Measurements from ENCODE around the gene SAMD14. TPM values are rescaled to one million over a fixed set of nuclear protein-coding genes. Genes with fewer than 3 reads are reported as not detected.

Gene SAMD14
- total and polyA plus RNA-seq, 2 donors (not counting 1 experiment from before 2014, with no cell fraction given) = 0.13 to 0.89 TPM

DNA sequence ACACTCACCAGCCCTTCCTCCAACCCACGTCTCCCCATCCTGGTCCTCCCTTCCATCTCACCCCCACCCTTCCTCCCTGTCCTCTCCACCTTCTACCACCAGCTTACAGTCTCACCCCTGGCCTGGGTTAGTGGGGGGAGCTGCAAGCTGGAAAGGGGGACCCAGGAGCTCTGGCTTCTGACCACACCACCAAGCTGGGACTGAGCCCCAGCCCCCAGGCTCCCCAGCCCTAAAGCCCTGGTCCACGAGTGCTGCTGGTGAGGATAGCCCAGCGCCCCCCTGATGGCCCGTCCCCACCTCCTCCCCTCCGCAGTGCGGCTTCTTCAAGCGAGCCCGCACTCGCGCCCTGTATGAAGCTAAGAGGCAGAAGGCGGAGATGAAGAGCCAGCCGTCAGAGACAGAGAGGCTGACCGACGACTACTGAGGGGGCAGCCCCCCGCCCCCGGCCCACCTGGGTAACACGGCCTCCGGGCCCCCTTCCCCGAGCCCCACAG lies 42.0 kb downstream of the SAMD14 start:
- Mint-ChIP-seq H3K4me1 (no peaks in the 10 kb centered on the region), H3K27me3 (no peaks in the 10 kb centered on the region), H3K9me3 (ENCODE audit: insufficient read depth) (no peaks in the 10 kb centered on the region), H3K27ac (no peak overlapping the region), H3K4me3 (no peak overlapping the region)
- Histone ChIP-seq H3K4me1 (ENCODE audit: control insufficient read depth in 2 of 2, insufficient read depth in 2 of 2, low read length in 2 of 2) (no peaks in the 10 kb centered on the region), H3K79me2 (ENCODE audit: control insufficient read depth, insufficient read depth, low read length) (no peaks in the 10 kb centered on the region), H4K20me1 (ENCODE audit: control insufficient read depth, insufficient read depth, low read length, poor library complexity, severe bottlenecking) (no peaks in the 10 kb centered on the region), H3K36me3 (replicated peaks in 1 of 2; ENCODE audit: control extremely low read depth in 1 of 2, control insufficient read depth in 1 of 2, extremely low read depth in 1 of 2, insufficient read depth in 2 of 2, low read length in 1 of 2) (no peaks in the 10 kb centered on the region), H3K27ac (ENCODE audit: low read length in 2 of 2) (no peak overlapping the region), H3K9me3 (ENCODE audit: control extremely low read depth in 1 of 3, control insufficient read depth in 2 of 3, insufficient read depth in 1 of 3, low read length in 2 of 3) (no peaks in the 10 kb centered on the region), H3K4me3 (ENCODE audit: control extremely low read depth in 1 of 5, extremely low read depth in 1 of 5, insufficient read depth in 1 of 5, low read depth in 2 of 5, low read length in 4 of 5) (no peak overlapping the region), H2AFZ (ENCODE audit: insufficient read depth, low read depth, low read length, poor library complexity, severe bottlenecking) (no peak overlapping the region), H3K27me3 (replicated peaks in 1 of 4; ENCODE audit: control extremely low read depth in 1 of 4, control insufficient read depth in 3 of 4, insufficient read depth in 4 of 4, low read length in 3 of 4) (peaks cover 0 to 3% (median 0%) of the 10 kb centered on the region in 4 experiments), H3K4me2 (replicated peaks; ENCODE audit: low read depth, low read length, poor library complexity, severe bottlenecking) (no peak overlapping the region), H3K9ac (ENCODE audit: low read length) (no peak overlapping the region)
- intact Hi-C loops (cut with micrococcal nuclease) = loop anchor here (1.0 kb wide), 1 partner anchor 61 kb away; no protein-coding TSS in a partner anchor
- POLR2A ChIA-PET = no interaction called here
- no peak for TF ChIP-seq EZH2 (IDR thresholded peaks at IDR 0.05; ENCODE audit: borderline replicate concordance, insufficient read depth, low read depth, low read length, poor library complexity, severe bottlenecking)
- TF ChIP-seq, protein P1, sequence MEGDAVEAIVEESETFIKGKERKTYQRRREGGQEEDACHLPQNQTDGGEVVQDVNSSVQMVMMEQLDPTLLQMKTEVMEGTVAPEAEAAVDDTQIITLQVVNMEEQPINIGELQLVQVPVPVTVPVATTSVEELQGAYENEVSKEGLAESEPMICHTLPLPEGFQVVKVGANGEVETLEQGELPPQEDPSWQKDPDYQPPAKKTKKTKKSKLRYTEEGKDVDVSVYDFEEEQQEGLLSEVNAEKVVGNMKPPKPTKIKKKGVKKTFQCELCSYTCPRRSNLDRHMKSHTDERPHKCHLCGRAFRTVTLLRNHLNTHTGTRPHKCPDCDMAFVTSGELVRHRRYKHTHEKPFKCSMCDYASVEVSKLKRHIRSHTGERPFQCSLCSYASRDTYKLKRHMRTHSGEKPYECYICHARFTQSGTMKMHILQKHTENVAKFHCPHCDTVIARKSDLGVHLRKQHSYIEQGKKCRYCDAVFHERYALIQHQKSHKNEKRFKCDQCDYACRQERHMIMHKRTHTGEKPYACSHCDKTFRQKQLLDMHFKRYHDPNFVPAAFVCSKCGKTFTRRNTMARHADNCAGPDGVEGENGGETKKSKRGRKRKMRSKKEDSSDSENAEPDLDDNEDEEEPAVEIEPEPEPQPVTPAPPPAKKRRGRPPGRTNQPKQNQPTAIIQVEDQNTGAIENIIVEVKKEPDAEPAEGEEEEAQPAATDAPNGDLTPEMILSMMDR (IDR thresholded peaks at IDR 0.05) = no peak
- 80% methylated on average over 12 of the region's 19 CpGs for WGBS (ENCODE audit: insufficient coverage)
- DNase-seq (no peak), ATAC-seq (ENCODE audit: low read depth) (peak; percentile 11)
- CTCF ChIA-PET = interaction anchor here (0.6 to 2.8 kb wide), 34 partner anchors 9 to 276 kb away, joined by 3 to 68 read pairs (median 4); partner anchors contain the start of genes COL1A1, DLX3, ITGA3 and SGCA

DNA sequence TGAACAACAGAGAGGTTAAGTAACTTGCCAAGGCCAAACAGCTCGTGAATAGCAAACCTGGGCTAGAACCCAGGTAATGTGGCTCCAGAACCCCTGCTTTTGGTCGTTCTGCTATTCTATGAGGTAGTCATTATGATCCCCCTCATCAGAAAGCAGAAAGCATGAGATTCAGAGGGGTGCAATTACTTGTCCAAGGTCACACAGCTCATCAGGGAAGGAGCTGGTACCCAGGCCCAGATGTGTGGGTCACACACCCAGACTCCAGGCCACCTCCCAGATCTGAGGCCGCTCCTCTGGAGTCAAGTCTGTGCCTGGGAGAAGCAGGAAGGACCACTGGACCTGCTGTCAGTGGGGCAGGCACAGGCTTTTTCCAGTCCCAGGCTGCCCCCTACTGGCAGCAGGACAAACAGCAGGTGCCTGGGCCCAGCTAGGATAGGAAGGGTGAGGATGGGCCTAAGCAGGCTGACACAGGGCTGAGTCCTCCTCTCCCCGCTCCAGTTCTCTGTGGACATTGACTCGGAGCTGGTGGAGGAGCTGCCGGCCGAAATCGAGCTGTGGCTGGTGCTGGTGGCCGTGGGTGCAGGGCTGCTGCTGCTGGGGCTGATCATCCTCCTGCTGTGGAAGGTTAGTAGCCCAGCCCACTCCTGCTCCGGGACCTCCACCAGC lies 42.6 kb downstream of the SAMD14 start:
- no peaks in the 10 kb centered on the region for H4K20me1 ChIP-seq (ENCODE audit: control insufficient read depth, insufficient read depth, low read length, poor library complexity, severe bottlenecking)
- DNase-seq (peak; percentile 80), ATAC-seq (ENCODE audit: low read depth) (peak; percentile 92)
- no peak overlapping the region for H2AFZ ChIP-seq (ENCODE audit: insufficient read depth, low read depth, low read length, poor library complexity, severe bottlenecking)
- no peaks in the 10 kb centered on the region for H3K4me1 ChIP-seq (ENCODE audit: control insufficient read depth in 2 of 2, insufficient read depth in 2 of 2, low read length in 2 of 2)
- TF ChIP-seq, protein P1 (IDR thresholded peaks at IDR 0.05) = peak; percentile 94
- TF ChIP-seq EZH2 (IDR thresholded peaks at IDR 0.05; ENCODE audit: borderline replicate concordance, insufficient read depth, low read depth, low read length, poor library complexity, severe bottlenecking) = no peak
- peaks cover 0 to 3% (median 0%) of the 10 kb centered on the region in 4 experiments for H3K27me3 ChIP-seq (replicated peaks in 1 of 4; ENCODE audit: control extremely low read depth in 1 of 4, control insufficient read depth in 3 of 4, insufficient read depth in 4 of 4, low read length in 3 of 4)
- no peak overlapping the region for H3K4me3 ChIP-seq (ENCODE audit: control extremely low read depth in 1 of 5, extremely low read depth in 1 of 5, insufficient read depth in 1 of 5, low read depth in 2 of 5, low read length in 4 of 5)
- H3K27ac ChIP-seq (ENCODE audit: low read length in 2 of 2) = no peak overlapping the region
- H3K36me3 ChIP-seq (replicated peaks in 1 of 2; ENCODE audit: control extremely low read depth in 1 of 2, control insufficient read depth in 1 of 2, extremely low read depth in 1 of 2, insufficient read depth in 2 of 2, low read length in 1 of 2) = no peaks in the 10 kb centered on the region
- CTCF ChIA-PET = interaction anchor here (0.6 to 2.8 kb wide), 34 partner anchors 9 to 276 kb away, joined by 3 to 68 read pairs (median 4); partner anchors contain the start of genes COL1A1, DLX3, ITGA3 and SGCA
- Mint-ChIP-seq H3K27me3 (no peaks in the 10 kb centered on the region), H3K4me3 (no peak overlapping the region), H3K9me3 (ENCODE audit: insufficient read depth) (no peaks in the 10 kb centered on the region), H3K27ac (no peak overlapping the region), H3K4me1 (no peaks in the 10 kb centered on the region)
- POLR2A ChIA-PET = no interaction called here
- no peak overlapping the region for H3K9ac ChIP-seq (ENCODE audit: low read length)
- intact Hi-C loops (cut with micrococcal nuclease) = loop anchor here (1.0 kb wide), 1 partner anchor 60 kb away; no protein-coding TSS in a partner anchor
- no peaks in the 10 kb centered on the region for H3K9me3 ChIP-seq (ENCODE audit: control extremely low read depth in 1 of 3, control insufficient read depth in 2 of 3, insufficient read depth in 1 of 3, low read length in 2 of 3)
- no peaks in the 10 kb centered on the region for H3K79me2 ChIP-seq (ENCODE audit: control insufficient read depth, insufficient read depth, low read length)
- 44% methylated on average over 8 of the region's 10 CpGs for WGBS (ENCODE audit: insufficient coverage)
- H3K4me2 ChIP-seq (replicated peaks; ENCODE audit: low read depth, low read length, poor library complexity, severe bottlenecking) = no peak overlapping the region
